Raji (cell line): ENCODE data around the gene PDCD1.

ENCODE experiments used
- POLR2A ChIP-seq: IDR thresholded peaks from 2 replicates; pipeline ENCODE4 v1.6.1; 2011; ENCODE audit warnings: low read depth, low read length, control low read depth; ENCODE audit not compliant: insufficient read depth

Gene PDCD1

GRCh38 chr2:241898463-241899270, 40.0 kb upstream of the PDCD1 start:
- TF ChIP-seq POLR2A, result no peak

GRCh38 chr2:241897231-241897916, 38.7 kb upstream of the PDCD1 start:
- no peak for TF ChIP-seq POLR2A

- no peak for TF ChIP-seq POLR2A
These were observed 38.1 kb upstream of the PDCD1 start for GRCh38 chr2:241896746-241897201.

GRCh38 chr2:241895712-241896641, 37.3 kb upstream of the PDCD1 start:
- no peak for TF ChIP-seq POLR2A

GRCh38 chr2:241895427-241895711, 36.7 kb upstream of the PDCD1 start:
- TF ChIP-seq POLR2A, result no peak

- TF ChIP-seq POLR2A, result no peak
These were observed 36.2 kb upstream of the PDCD1 start for GRCh38 chr2:241894681-241895426.

- TF ChIP-seq POLR2A, result no peak
These were observed 35.5 kb upstream of the PDCD1 start for GRCh38 chr2:241894056-241894641.

- no peak for TF ChIP-seq POLR2A
These were observed 34.6 kb upstream of the PDCD1 start for GRCh38 chr2:241893265-241893664.

GRCh38 chr2:241892299-241893137, 33.8 kb upstream of the PDCD1 start:
- TF ChIP-seq POLR2A, result no peak

GRCh38 chr2:241891988-241892298, 33.2 kb upstream of the PDCD1 start:
- TF ChIP-seq POLR2A, result no peak

- TF ChIP-seq POLR2A, result no peak
These were observed 32.8 kb upstream of the PDCD1 start for GRCh38 chr2:241891315-241891987.

- TF ChIP-seq POLR2A, result no peak
These were observed 32.0 kb upstream of the PDCD1 start for GRCh38 chr2:241890524-241891235.

- no peak for TF ChIP-seq POLR2A
These were observed 29.9 kb upstream of the PDCD1 start for GRCh38 chr2:241888641-241889040.
